GM10248 (cell line): ENCODE results near the gene AMOTL1.

Experiments used
- CTCF ChIA-PET: fragments of 300-600 bp; sonication (Branson Sonifier 250); formaldehyde crosslinking; extraction: SDS; loops from one replicate; lab custom pipeline; 2021; ENCODE audit warnings: antibody characterized with exemption; lab: Yijun Ruan, JAX
- POLR2A ChIA-PET: fragments of 350-650 bp; sonication (Branson Sonifier 250); formaldehyde crosslinking; extraction: SDS; loops from one replicate; lab custom pipeline; 2020; ENCODE audit warnings: antibody characterized with exemption; lab: Yijun Ruan, JAX
- DNase-seq: peaks from one replicate; pipeline ENCODE4 v3.0.0; 2012; ENCODE audit errors: extremely low spot score
- TF ChIP-seq, protein P1 (sequence below): IDR thresholded peaks from 2 replicates; pipeline ENCODE4 v1.5.1; 2012; ENCODE audit warnings: mild to moderate bottlenecking, low read depth; ENCODE audit errors: extremely low read depth, missing control alignments, control extremely low read depth

Gene AMOTL1

DNA sequence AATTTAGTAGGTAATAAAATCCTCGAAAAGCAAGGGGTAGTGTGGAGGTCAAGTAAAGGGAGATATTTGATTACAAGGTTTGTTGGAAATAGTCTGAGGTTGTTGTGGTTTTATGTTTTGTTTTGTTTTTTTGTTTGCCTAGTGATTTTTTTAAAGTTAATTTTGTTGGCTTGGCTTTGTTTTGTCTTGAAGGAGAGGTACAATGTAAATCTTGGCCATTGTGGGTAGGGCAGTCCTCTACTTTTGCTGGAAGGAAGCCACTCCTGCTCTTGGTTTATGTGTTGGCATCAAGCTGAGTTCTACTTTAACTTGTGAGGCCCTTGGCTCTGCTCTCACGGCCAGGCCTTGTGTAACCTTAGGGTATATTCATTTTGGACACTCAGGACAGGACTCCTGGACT lies 3.2 kb downstream of the AMOTL1 start:
- TF ChIP-seq, protein P1, sequence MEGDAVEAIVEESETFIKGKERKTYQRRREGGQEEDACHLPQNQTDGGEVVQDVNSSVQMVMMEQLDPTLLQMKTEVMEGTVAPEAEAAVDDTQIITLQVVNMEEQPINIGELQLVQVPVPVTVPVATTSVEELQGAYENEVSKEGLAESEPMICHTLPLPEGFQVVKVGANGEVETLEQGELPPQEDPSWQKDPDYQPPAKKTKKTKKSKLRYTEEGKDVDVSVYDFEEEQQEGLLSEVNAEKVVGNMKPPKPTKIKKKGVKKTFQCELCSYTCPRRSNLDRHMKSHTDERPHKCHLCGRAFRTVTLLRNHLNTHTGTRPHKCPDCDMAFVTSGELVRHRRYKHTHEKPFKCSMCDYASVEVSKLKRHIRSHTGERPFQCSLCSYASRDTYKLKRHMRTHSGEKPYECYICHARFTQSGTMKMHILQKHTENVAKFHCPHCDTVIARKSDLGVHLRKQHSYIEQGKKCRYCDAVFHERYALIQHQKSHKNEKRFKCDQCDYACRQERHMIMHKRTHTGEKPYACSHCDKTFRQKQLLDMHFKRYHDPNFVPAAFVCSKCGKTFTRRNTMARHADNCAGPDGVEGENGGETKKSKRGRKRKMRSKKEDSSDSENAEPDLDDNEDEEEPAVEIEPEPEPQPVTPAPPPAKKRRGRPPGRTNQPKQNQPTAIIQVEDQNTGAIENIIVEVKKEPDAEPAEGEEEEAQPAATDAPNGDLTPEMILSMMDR = no peak
- no peak for DNase-seq
- ChIA-PET POLR2A (no interaction called here), CTCF (no interaction called here)

DNA sequence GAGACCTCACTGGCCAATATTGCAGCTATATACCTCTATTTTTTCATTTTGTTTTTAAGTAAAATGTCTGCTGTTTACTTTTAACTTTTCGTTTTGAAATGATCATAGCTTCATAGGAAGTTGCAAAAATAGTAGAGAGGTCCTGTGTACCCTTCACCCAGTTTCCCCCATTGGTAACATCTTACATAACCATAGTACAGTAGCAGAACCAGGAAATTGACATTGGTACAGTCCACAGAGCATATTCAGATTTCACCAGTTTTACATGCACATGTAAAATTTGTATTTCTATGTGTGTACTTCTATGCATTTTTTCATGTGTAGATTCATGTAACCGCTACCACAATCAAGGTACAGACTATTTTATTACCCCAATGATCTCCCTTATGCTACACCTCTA lies 3.8 kb downstream of the AMOTL1 start:
- ChIA-PET POLR2A (no interaction called here), CTCF (no interaction called here)
- no peak for DNase-seq
- TF ChIP-seq, protein P1 = no peak

DNA sequence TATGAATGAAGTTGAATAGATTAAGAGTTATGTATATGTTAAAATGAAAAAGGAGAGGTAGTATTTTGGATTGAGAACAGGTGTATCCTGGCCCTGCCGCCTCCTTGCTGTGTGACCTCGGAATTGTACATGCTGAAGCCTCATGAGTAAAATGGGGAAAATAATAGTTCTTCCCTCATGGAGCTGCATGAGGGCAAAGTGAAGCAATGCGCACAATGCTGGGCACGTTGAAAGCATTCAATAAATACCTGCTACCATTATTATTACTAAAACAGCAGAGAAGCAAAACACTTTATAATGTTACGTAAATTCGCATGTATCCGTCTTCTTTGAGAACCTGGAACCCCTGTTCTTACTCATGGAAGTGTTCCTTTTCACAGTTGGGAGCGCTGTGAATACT lies 5.7 kb downstream of the AMOTL1 start:
- POLR2A ChIA-PET = no interaction called here
- TF ChIP-seq, protein P1 = no peak
- no peak for DNase-seq
- CTCF ChIA-PET = interaction anchor here (2.8 kb wide), 1 partner anchor 13 kb away, joined by 11 read pairs; no protein-coding TSS in a partner anchor

- ChIA-PET CTCF (interaction anchor here (2.8 kb wide), 1 partner anchor 12 kb away, joined by 11 read pairs; no protein-coding TSS in a partner anchor), POLR2A (no interaction called here)
- TF ChIP-seq, protein P1 = no peak
These were observed 6.2 kb downstream of the AMOTL1 start for GRCh38 chr11:94774345-94774744.

GRCh38 chr11:94775567-94776327 lies 7.6 kb downstream of the AMOTL1 start:
- DNase-seq = no peak
- TF ChIP-seq, protein P1 = no peak
- ChIA-PET CTCF (interaction anchor here (1.2 to 2.8 kb wide), 2 partner anchors 11 kb away, joined by 4 to 11 read pairs; no protein-coding TSS in a partner anchor), POLR2A (no interaction called here)

More at GRCh38 chr11:94774345-94774744, 6.2 kb downstream of the AMOTL1 start:
- no peak for DNase-seq

DNA sequence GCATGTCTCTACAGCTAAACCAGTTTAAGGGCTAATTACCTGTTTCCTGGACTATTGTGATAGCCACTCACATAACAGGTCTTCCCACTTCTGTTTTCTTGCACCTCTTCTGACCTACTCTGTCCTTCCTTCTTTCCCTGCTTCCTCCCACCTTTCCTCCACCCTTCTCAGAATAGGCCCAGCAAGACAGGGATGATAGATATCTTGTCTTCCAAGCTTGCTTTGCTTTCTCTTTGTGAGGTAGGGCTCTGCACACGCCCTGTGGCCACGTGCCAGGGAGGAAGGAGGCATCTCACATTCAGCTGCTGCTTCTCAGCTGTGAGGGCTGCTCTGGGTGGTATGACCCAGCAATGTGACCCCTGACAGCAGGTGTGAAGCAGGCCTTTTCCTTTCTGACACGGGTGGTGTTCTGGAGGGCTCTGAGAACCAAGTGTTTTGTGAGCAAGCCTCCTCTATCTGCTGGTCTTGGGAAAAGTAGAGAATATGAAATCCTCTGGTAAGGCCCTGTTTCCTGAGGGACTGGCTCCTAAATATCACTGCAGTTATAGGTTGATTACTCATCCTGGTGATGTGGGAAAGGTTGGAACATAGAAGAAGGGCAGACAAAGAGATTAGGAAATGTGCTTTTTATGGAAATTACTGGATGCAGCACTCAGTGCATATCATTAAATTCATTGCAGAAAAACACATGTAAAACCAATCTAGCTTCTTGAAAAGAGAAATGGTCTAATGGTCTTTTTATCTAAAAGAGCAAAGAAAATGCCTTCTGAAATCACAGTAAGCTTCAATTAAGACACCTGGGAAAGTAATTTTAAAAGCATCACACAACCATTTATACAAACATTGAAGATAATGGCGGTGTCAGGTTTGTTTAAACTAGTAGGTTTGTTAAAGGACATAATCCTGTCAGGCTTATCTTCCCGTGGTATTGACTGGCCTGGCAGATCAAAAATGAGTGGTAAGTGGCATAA lies 8.5 kb downstream of the AMOTL1 start:
- CTCF ChIA-PET = interaction anchor here (1.0 to 2.8 kb wide), 3 partner anchors 9 to 12 kb away, joined by 4 to 11 read pairs (median 6); no protein-coding TSS in a partner anchor
- TF ChIP-seq, protein P1 = no peak
- POLR2A ChIA-PET = no interaction called here
- no peak for DNase-seq
